GM21529 (cell line): Measurements from ENCODE around the gene GPR50.

Experiments
- ATAC-seq: cut with Tn5 transposase; IDR thresholded peaks from one replicate; pipeline ENCODE4 v1.9.1; 2021; ENCODE audit not compliant: unreplicated experiment

GPR50 gene

GRCh38 chrX:151226941-151227340 is 50.6 kb downstream of the GPR50 start:
- no peak for ATAC-seq

- no peak for ATAC-seq
Observed at GRCh38 chrX:151227627-151228026, 51.2 kb downstream of the GPR50 start.

- no peak for ATAC-seq
Observed at GRCh38 chrX:151228935-151229334, 52.6 kb downstream of the GPR50 start.
